ENCODE results near the gene TEX51. TPM values are rescaled to one million over a fixed set of nuclear protein-coding genes. Genes with fewer than 3 reads are reported as not detected.

The TEX51 gene
- total and polyA plus RNA-seq, 2 donors (not counting 3 experiments of a cell fraction or from before 2014, with no cell fraction given): not detected

- POLR2A ChIA-PET: no interaction called here
- TF ChIP-seq POLR2AphosphoS5 (IDR thresholded peaks at IDR 0.05; ENCODE audit: insufficient read depth, low read depth, low read length) (no peak), JUN (IDR thresholded peaks at IDR 0.05; ENCODE audit: borderline replicate concordance, insufficient read depth, insufficient read length, low read depth) (no peak), MYC (IDR thresholded peaks at IDR 0.05; ENCODE audit: low read depth, low read length) (no peak), EZH2 (IDR thresholded peaks at IDR 0.05; ENCODE audit: borderline replicate concordance, low read depth, low read length, severe bottlenecking) (no peak)
- no peaks in the 10 kb centered on the region for H3K79me2 ChIP-seq (ENCODE audit: control insufficient read depth, insufficient read depth, low read length)
- no peaks in the 10 kb centered on the region for H3K4me1 ChIP-seq (ENCODE audit: control insufficient read depth, extremely low read depth, insufficient read depth, low read length)
- dilution Hi-C loops (cut with MboI; ENCODE audit: extremely low pct_ligation_motif_present, low sequenced_read_pairs) (no loop called here), intact Hi-C loops (cut with micrococcal nuclease) (no loop called here)
- H3K36me3 ChIP-seq (ENCODE audit: control insufficient read depth in 2 of 2, extremely low read depth in 1 of 2, insufficient read depth in 2 of 2, low read length in 2 of 2): no peaks in the 10 kb centered on the region
- BruUV-seq (replicated peaks): no TSS peak
- H2AFZ ChIP-seq (ENCODE audit: low read depth, low read length): no peak overlapping the region
- H3K9me1 ChIP-seq (replicated peaks; ENCODE audit: control insufficient read depth, extremely low read depth, insufficient read depth, low read length): no peaks in the 10 kb centered on the region
- no peak overlapping the region for H3K9ac ChIP-seq (replicated peaks; ENCODE audit: extremely low read depth, insufficient read depth, low read length)
- H4K20me1 ChIP-seq (replicated peaks; ENCODE audit: control insufficient read depth, extremely low read depth, insufficient read depth, low read length): no peaks in the 10 kb centered on the region
- no peaks in the 10 kb centered on the region for H3K27me3 ChIP-seq (ENCODE audit: control insufficient read depth in 2 of 2, insufficient read depth in 2 of 2, low read length in 2 of 2)
- H3K27ac ChIP-seq (ENCODE audit: insufficient read depth, low read depth, low read length): no peak overlapping the region
- H3K9me3 ChIP-seq (replicated peaks; ENCODE audit: control insufficient read depth, insufficient read depth, low read length): no peaks in the 10 kb centered on the region
- H3K4me3 ChIP-seq (replicated peaks in 1 of 3; ENCODE audit: insufficient read depth in 1 of 3, low read depth in 1 of 3, low read length in 3 of 3): no peak overlapping the region
- no peak for DNase-seq (ENCODE audit: low read depth, low spot score)
- FAIRE-seq: no peak
- CTCF ChIA-PET: no interaction called here
- H3K4me2 ChIP-seq (ENCODE audit: insufficient read depth, low read length): no peak overlapping the region
Observed at GRCh38 chr2:126858013-126858412, 40.7 kb upstream of the TEX51 start.

GRCh38 chr2:126858436-126858835 is 40.3 kb upstream of the TEX51 start:
- POLR2A ChIA-PET: no interaction called here
- no peak overlapping the region for H3K4me2 ChIP-seq (ENCODE audit: insufficient read depth, low read length)
- H3K9me3 ChIP-seq (replicated peaks; ENCODE audit: control insufficient read depth, insufficient read depth, low read length): no peaks in the 10 kb centered on the region
- no peaks in the 10 kb centered on the region for H3K27me3 ChIP-seq (ENCODE audit: control insufficient read depth in 2 of 2, insufficient read depth in 2 of 2, low read length in 2 of 2)
- CTCF ChIA-PET: no interaction called here
- no peak overlapping the region for H3K27ac ChIP-seq (ENCODE audit: insufficient read depth, low read depth, low read length)
- BruUV-seq (replicated peaks): no TSS peak
- dilution Hi-C loops (cut with MboI; ENCODE audit: extremely low pct_ligation_motif_present, low sequenced_read_pairs): no loop called here
- FAIRE-seq (no peak), DNase-seq (ENCODE audit: low read depth, low spot score) (no peak)
- TF ChIP-seq MYC (IDR thresholded peaks at IDR 0.05; ENCODE audit: low read depth, low read length): no peak
- H3K4me3 ChIP-seq (replicated peaks in 1 of 3; ENCODE audit: insufficient read depth in 1 of 3, low read depth in 1 of 3, low read length in 3 of 3): no peak overlapping the region
- H3K9ac ChIP-seq (replicated peaks; ENCODE audit: extremely low read depth, insufficient read depth, low read length): no peak overlapping the region
- H3K36me3 ChIP-seq (ENCODE audit: control insufficient read depth in 2 of 2, extremely low read depth in 1 of 2, insufficient read depth in 2 of 2, low read length in 2 of 2): no peaks in the 10 kb centered on the region
- no peaks in the 10 kb centered on the region for H3K9me1 ChIP-seq (replicated peaks; ENCODE audit: control insufficient read depth, extremely low read depth, insufficient read depth, low read length)
- no peak overlapping the region for H2AFZ ChIP-seq (ENCODE audit: low read depth, low read length)
- intact Hi-C loops (cut with micrococcal nuclease): no loop called here
- H4K20me1 ChIP-seq (replicated peaks; ENCODE audit: control insufficient read depth, extremely low read depth, insufficient read depth, low read length): no peaks in the 10 kb centered on the region
- no peaks in the 10 kb centered on the region for H3K79me2 ChIP-seq (ENCODE audit: control insufficient read depth, insufficient read depth, low read length)
- H3K4me1 ChIP-seq (ENCODE audit: control insufficient read depth, extremely low read depth, insufficient read depth, low read length): no peaks in the 10 kb centered on the region

All from endothelial cell of umbilical vein (primary cell).